SK-N-SH (cell line): Measurements from ENCODE around the gene ASS1. TPM values are rescaled to one million over a fixed set of nuclear protein-coding genes. Genes with fewer than 3 reads are reported as not detected.

Experiments used
- CTCF ChIA-PET: fragments of 300-600, 350-600 bp; formaldehyde crosslinking; extraction: SDS; loops from one replicate; lab custom pipeline; 2021; lab: Yijun Ruan, JAX
- POLR2A ChIA-PET: fragments of 350-600 bp; sonication (Branson Sonifier 250); formaldehyde crosslinking; extraction: SDS; loops from one replicate; lab custom pipeline; 2020; ENCODE audit warnings: antibody characterized with exemption, inconsistent platforms; lab: Yijun Ruan, JAX
- DNase-seq: peaks from one replicate; pipeline ENCODE4 v3.0.0; 2012
- H2AFZ ChIP-seq: fragments of 200-600 bp; sonication (generic); 2 replicates; pipeline ENCODE4 v1.8.1; 2016; ENCODE audit warnings: antibody characterized with exemption, mild to moderate bottlenecking, low read depth
- H3F3A ChIP-seq: fragments of 200-600 bp; sonication (generic); replicated peaks from 2 replicates; pipeline ENCODE3; 2016; ENCODE audit warnings: antibody characterized with exemption, mild to moderate bottlenecking; ENCODE audit not compliant: insufficient read depth
- H3K27ac ChIP-seq, 2 experiments: fragments of 200-500 bp in 1 of 2; fragments of 200-600 bp in 1 of 2; sonication (Bioruptor generic) in 1 of 2; sonication (generic), shearing (Covaris generic) in 1 of 2; 2 replicates each; pipeline versions ENCODE4 v1.5.1 to v1.6.1; 2014 to 2016; ENCODE audit warnings: low read depth in 2 of 2, inconsistent platforms in 1 of 2, low read length in 1 of 2, mild to moderate bottlenecking in 1 of 2, mixed read lengths in 1 of 2
- H3K27me3 ChIP-seq: fragments of 200-600 bp; sonication (generic), shearing (Covaris generic); 2 replicates; pipeline ENCODE4 v1.6.1; 2016; ENCODE audit warnings: mixed run types; ENCODE audit not compliant: insufficient read depth
- H3K36me3 ChIP-seq, 2 experiments: fragments of 200-500 bp in 1 of 2; fragments of 200-600 bp in 1 of 2; sonication (Bioruptor generic) in 1 of 2; sonication (generic) in 1 of 2; replicated peaks in 1 of 2; 2 replicates each; pipeline versions ENCODE3 to v1.5.1; 2014 to 2016; ENCODE audit warnings: low read length in 1 of 2, mild to moderate bottlenecking in 1 of 2; ENCODE audit not compliant: insufficient read depth in 2 of 2, control insufficient read depth in 1 of 2
- H3K4me1 ChIP-seq, 2 experiments: fragments of 200-500 bp in 1 of 2; fragments of 200-600 bp in 1 of 2; sonication (Bioruptor generic) in 1 of 2; sonication (generic), shearing (Covaris generic) in 1 of 2; 2 replicates each; pipeline versions ENCODE4 v1.5.1 to v1.6.1; 2014 to 2016; ENCODE audit warnings: low read depth in 1 of 2, low read length in 1 of 2, mixed run types in 1 of 2; ENCODE audit not compliant: insufficient read depth in 2 of 2, control insufficient read depth in 1 of 2
- H3K4me2 ChIP-seq: fragments of 200-600 bp; sonication (generic), shearing (Covaris generic); 2 replicates; pipeline ENCODE4 v1.6.1; 2017; ENCODE audit warnings: mixed run types
- H3K4me3 ChIP-seq, 2 experiments: fragments of 200-500 bp in 1 of 2; fragments of 200-600 bp in 1 of 2; sonication (Bioruptor generic) in 1 of 2; sonication (generic), shearing (Covaris generic) in 1 of 2; 2 replicates each; pipeline versions ENCODE4 v1.5.1 to v1.8.1; 2014 to 2016; ENCODE audit warnings: low read depth in 2 of 2, inconsistent platforms in 1 of 2, low read length in 1 of 2, mild to moderate bottlenecking in 1 of 2, mixed read lengths in 1 of 2, moderate library complexity in 1 of 2
- H3K79me2 ChIP-seq: fragments of 200-600 bp; sonication (generic); 2 replicates; pipeline ENCODE4 v1.8.1; 2017; ENCODE audit warnings: mild to moderate bottlenecking; ENCODE audit not compliant: insufficient read depth
- H3K9ac ChIP-seq: fragments of 200-600 bp; sonication (generic); 2 replicates; pipeline ENCODE4 v1.6.1; 2017; ENCODE audit warnings: mixed run types
- H3K9me2 ChIP-seq: fragments of 200-600 bp; sonication (generic); 2 replicates; pipeline ENCODE4 v1.6.1; 2017; ENCODE audit warnings: mixed run types
- H3K9me3 ChIP-seq: fragments of 200-600 bp; sonication (generic); 2 replicates; pipeline ENCODE4 v1.6.1; 2017; ENCODE audit warnings: mixed run types, mild to moderate bottlenecking, moderate library complexity
- H4K20me1 ChIP-seq: fragments of 200-600 bp; sonication (generic); 2 replicates; pipeline ENCODE4 v1.6.1; 2017; ENCODE audit warnings: mild to moderate bottlenecking, mixed run types; ENCODE audit not compliant: insufficient read depth
- CTCF ChIP-seq: fragments of 200-600 bp; sonication (generic); IDR thresholded peaks from 2 replicates; pipeline ENCODE4 v1.6.1; 2017; ENCODE audit warnings: antibody characterized with exemption, mild to moderate bottlenecking, moderate library complexity
- EP300 ChIP-seq, 2 experiments: IDR thresholded peaks; 2 replicates each; pipeline versions ENCODE4 v1.4.0 to v1.6.1; 2012; ENCODE audit warnings: borderline replicate concordance in 1 of 2, low read depth in 1 of 2, low read length in 1 of 2
- FOSL2 ChIP-seq: IDR thresholded peaks from 2 replicates; pipeline ENCODE4 v1.4.0; 2012; ENCODE audit warnings: low read depth, mild to moderate bottlenecking, moderate library complexity, borderline replicate concordance
- GABPA ChIP-seq: IDR thresholded peaks from 2 replicates; pipeline ENCODE4 v1.4.0; 2012; ENCODE audit warnings: low read depth, mild to moderate bottlenecking
- MEF2A ChIP-seq: IDR thresholded peaks from 2 replicates; pipeline ENCODE4 v1.4.0; 2012; ENCODE audit warnings: low read depth, borderline replicate concordance
- NRF1 ChIP-seq: IDR thresholded peaks from 2 replicates; pipeline ENCODE4 v1.6.1; 2012; ENCODE audit warnings: low read depth, mild to moderate bottlenecking, low read length
- POLR2AphosphoS5 ChIP-seq: IDR thresholded peaks from 2 replicates; pipeline ENCODE4 v1.6.1; 2012; ENCODE audit warnings: low read depth, low read length
- RFX5 ChIP-seq: IDR thresholded peaks from 2 replicates; pipeline ENCODE4 v1.6.1; 2012; ENCODE audit warnings: mild to moderate bottlenecking, improper control_type of control experiment, low read length
- RXRA ChIP-seq: IDR thresholded peaks from 2 replicates; pipeline ENCODE4 v1.4.0; 2012; ENCODE audit warnings: low read depth, mild to moderate bottlenecking, borderline replicate concordance
- WGBS: methylation state at CpG from one replicate; pipeline ENCODE4 v1.1.6; 2017; ENCODE audit warnings: low lambda C conversion rate; 5-methylcytosine and 5-hydroxymethylcytosine counted together
- polyA plus RNA-seq, 3 experiments: library from polyadenylated mRNA; depleted of rRNA; stranded (reverse); fragments of >200 nt; gene quantifications; 2 replicates each; pipeline ENCODE4 v1.2.3, GENCODE V29; 2012
- TF ChIP-seq, protein P1 (sequence below): IDR thresholded peaks from 2 replicates; pipeline ENCODE4 v1.6.1; 2012; ENCODE audit warnings: mild to moderate bottlenecking, low read depth, low read length, moderate library complexity

ASS1 gene
- polyA plus RNA-seq, 1 of the 3 experiments (the other 2 are of a cell fraction): 0.59 TPM

- DNase-seq: no peak
- POLR2A ChIA-PET: no interaction called here
These were observed 30.6 kb upstream of the ASS1 start for GRCh38 chr9:130414081-130414731.

More at GRCh38 chr9:130414081-130414731, 30.6 kb upstream of the ASS1 start:
- Histone ChIP-seq H3K27me3 (0 out of 2 replicates have a peak, but pooled peaks cover 4% of the 10 kb centered on the region), H3F3A (no peaks in the 10 kb centered on the region), H2AFZ (no peak overlapping the region), H3K9me3 (no peaks in the 10 kb centered on the region), H3K79me2 (no peaks in the 10 kb centered on the region), H4K20me1 (no peaks in the 10 kb centered on the region), H3K9ac (no peak overlapping the region)
- 88% methylated on average over 12 of the region's 12 CpGs for WGBS
- CTCF ChIA-PET: no interaction called here
- TF ChIP-seq EP300 (IDR thresholded peaks at IDR 0.05; ENCODE audit: borderline replicate concordance in 1 of 2, low read depth in 1 of 2, low read length in 1 of 2) (no peak), RFX5 (no peak), MEF2A (no peak), FOSL2 (no peak), POLR2AphosphoS5 (no peak), NRF1 (no peak), RXRA (no peak), CTCF (no peak), GABPA (no peak)
- TF ChIP-seq, protein P1, sequence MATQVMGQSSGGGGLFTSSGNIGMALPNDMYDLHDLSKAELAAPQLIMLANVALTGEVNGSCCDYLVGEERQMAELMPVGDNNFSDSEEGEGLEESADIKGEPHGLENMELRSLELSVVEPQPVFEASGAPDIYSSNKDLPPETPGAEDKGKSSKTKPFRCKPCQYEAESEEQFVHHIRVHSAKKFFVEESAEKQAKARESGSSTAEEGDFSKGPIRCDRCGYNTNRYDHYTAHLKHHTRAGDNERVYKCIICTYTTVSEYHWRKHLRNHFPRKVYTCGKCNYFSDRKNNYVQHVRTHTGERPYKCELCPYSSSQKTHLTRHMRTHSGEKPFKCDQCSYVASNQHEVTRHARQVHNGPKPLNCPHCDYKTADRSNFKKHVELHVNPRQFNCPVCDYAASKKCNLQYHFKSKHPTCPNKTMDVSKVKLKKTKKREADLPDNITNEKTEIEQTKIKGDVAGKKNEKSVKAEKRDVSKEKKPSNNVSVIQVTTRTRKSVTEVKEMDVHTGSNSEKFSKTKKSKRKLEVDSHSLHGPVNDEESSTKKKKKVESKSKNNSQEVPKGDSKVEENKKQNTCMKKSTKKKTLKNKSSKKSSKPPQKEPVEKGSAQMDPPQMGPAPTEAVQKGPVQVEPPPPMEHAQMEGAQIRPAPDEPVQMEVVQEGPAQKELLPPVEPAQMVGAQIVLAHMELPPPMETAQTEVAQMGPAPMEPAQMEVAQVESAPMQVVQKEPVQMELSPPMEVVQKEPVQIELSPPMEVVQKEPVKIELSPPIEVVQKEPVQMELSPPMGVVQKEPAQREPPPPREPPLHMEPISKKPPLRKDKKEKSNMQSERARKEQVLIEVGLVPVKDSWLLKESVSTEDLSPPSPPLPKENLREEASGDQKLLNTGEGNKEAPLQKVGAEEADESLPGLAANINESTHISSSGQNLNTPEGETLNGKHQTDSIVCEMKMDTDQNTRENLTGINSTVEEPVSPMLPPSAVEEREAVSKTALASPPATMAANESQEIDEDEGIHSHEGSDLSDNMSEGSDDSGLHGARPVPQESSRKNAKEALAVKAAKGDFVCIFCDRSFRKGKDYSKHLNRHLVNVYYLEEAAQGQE: no peak
- TF ChIP-seq, all 33 proteins: peak for 0
- Histone ChIP-seq H3K36me3 (no peaks in the 10 kb centered on the region), H3K9me2 (no peaks in the 10 kb centered on the region), H3K27ac (no peak overlapping the region), H3K4me2 (no peak overlapping the region), H3K4me3 (no peak overlapping the region), H3K4me1 (peaks cover 0 to 12% of the 10 kb centered on the region in 2 experiments; a peak in 1 of 4 replicates)
